Natural killer cell (primary cell): Measurements from ENCODE around the gene LRP1B. TPM values are rescaled to one million over a fixed set of nuclear protein-coding genes. Genes with fewer than 3 reads are reported as not detected.

Experiments
- ATAC-seq, 3 donors: fragments of 150-1000 bp in 2 of 3; fragments of 200-7000 bp in 1 of 3; cut with Tn5 transposase; 1 replicate in 1 of 3; 2 replicates in 2 of 3; pipeline ENCODE4 v1.10.0; 2021; ENCODE audit warnings: mild to moderate bottlenecking in 2 of 3, moderate library complexity in 2 of 3
- DNase-seq, 2 donors: peaks; one replicate each; pipeline versions ENCODE4 v3.0.0 to v3.0.0-alpha.2; 2013 to 2021; ENCODE audit warnings: mixed read lengths in 1 of 2
- H3K27ac ChIP-seq: one replicate; pipeline ENCODE4 v1.5.1; 2013; ENCODE audit warnings: mild to moderate bottlenecking, low read length
- H3K27me3 ChIP-seq: one replicate; pipeline ENCODE4 v1.6.1; 2013; ENCODE audit warnings: low read length; ENCODE audit not compliant: control insufficient read depth, insufficient read depth
- H3K36me3 ChIP-seq: one replicate; pipeline ENCODE4 v1.6.1; 2013; ENCODE audit warnings: low read length; ENCODE audit not compliant: control insufficient read depth, insufficient read depth
- H3K4me1 ChIP-seq: one replicate; pipeline ENCODE4 v1.6.1; 2013; ENCODE audit warnings: low read length; ENCODE audit not compliant: control insufficient read depth, insufficient read depth
- H3K4me3 ChIP-seq: one replicate; pipeline ENCODE4 v1.5.1; 2013; ENCODE audit warnings: low read length
- H3K9me3 ChIP-seq: one replicate; pipeline ENCODE4 v1.6.1; 2013; ENCODE audit warnings: low read length; ENCODE audit not compliant: control insufficient read depth, insufficient read depth
- H3K27ac Mint-ChIP-seq, 2 donors: one replicate each; pipeline ENCODE4 v1.8.0; 2022; ENCODE audit warnings: mild to moderate bottlenecking in 2 of 2, mixed read lengths in 2 of 2, moderate library complexity in 1 of 2
- H3K27me3 Mint-ChIP-seq, 2 donors: one replicate each; pipeline ENCODE4 v1.8.0; 2022; ENCODE audit warnings: low read depth in 2 of 2, mixed read lengths in 2 of 2
- H3K36me3 Mint-ChIP-seq: one replicate; pipeline ENCODE4 v1.8.0; 2022; ENCODE audit warnings: mixed read lengths
- H3K4me1 Mint-ChIP-seq, 2 donors: one replicate each; pipeline ENCODE4 v1.8.0; 2022; ENCODE audit warnings: mixed read lengths in 2 of 2
- H3K4me3 Mint-ChIP-seq: one replicate; pipeline ENCODE4 v1.8.0; 2022; ENCODE audit warnings: mild to moderate bottlenecking, moderate library complexity, mixed read lengths
- H3K9me3 Mint-ChIP-seq, 2 donors: one replicate each; pipeline ENCODE4 v1.8.0; 2022; ENCODE audit warnings: mixed read lengths in 2 of 2
- CTCF ChIP-seq: fragments of 200-600 bp; IDR thresholded peaks from one replicate; pipeline ENCODE4 v1.8.0; 2022; ENCODE audit warnings: antibody characterized with exemption
- WGBS: methylation state at CpG from one replicate; pipeline ENCODE4 v1.1.7; 2013; ENCODE audit warnings: missing lambda C conversion rate; ENCODE audit not compliant: insufficient coverage; 5-methylcytosine and 5-hydroxymethylcytosine counted together
- intact Hi-C: fragments of 100-400 bp; cut with micrococcal nuclease; formaldehyde crosslinking; loops from one replicate; pipeline ENCODE4 v1.14.2; 2022
- total RNA-seq, 4 donors: library from RNA; stranded (reverse); fragments of 120-200 nt in 1 of 4; gene quantifications; one replicate each; pipeline versions ENCODE4 v1.2.3 to v1.2.4, GENCODE V29; 2013 to 2022

The LRP1B gene
- total RNA-seq, 3 donors from 2014 or later (not counting 1 experiment from before 2014, with no cell fraction given) = 0.05 TPM; not detected in 2

GRCh38 chr2:142065156-142065555 lies 65.7 kb downstream of the LRP1B start:
- H3K4me1 Mint-ChIP-seq = no peaks in the 10 kb centered on the region
- no peak overlapping the region for H3K4me3 Mint-ChIP-seq
- H3K4me3 ChIP-seq = no peak overlapping the region
- intact Hi-C loops = no loop called here
- no peaks in the 10 kb centered on the region for H3K36me3 Mint-ChIP-seq
- no peak for ATAC-seq
- H3K9me3 ChIP-seq = no peaks in the 10 kb centered on the region
- H3K27me3 ChIP-seq = no peaks in the 10 kb centered on the region
- TF ChIP-seq CTCF = no peak
- H3K4me1 ChIP-seq = no peaks in the 10 kb centered on the region
- DNase-seq = no peak
- WGBS = 100% methylated on average over 1 of the region's 1 CpG
- H3K27ac Mint-ChIP-seq = no peak overlapping the region
- peaks cover 4 to 7% of the 10 kb centered on the region in 2 donors for H3K9me3 Mint-ChIP-seq
- H3K36me3 ChIP-seq = no peaks in the 10 kb centered on the region
- no peak overlapping the region for H3K27ac ChIP-seq
- H3K27me3 Mint-ChIP-seq = no peaks in the 10 kb centered on the region

GRCh38 chr2:142061733-142062132 lies 69.1 kb downstream of the LRP1B start:
- H3K9me3 ChIP-seq = no peaks in the 10 kb centered on the region
- Mint-ChIP-seq H3K27me3 (no peaks in the 10 kb centered on the region), H3K4me3 (no peak overlapping the region), H3K4me1 (no peaks in the 10 kb centered on the region), H3K9me3 (peaks cover 7 to 9% of the 10 kb centered on the region in 2 donors), H3K36me3 (no peaks in the 10 kb centered on the region), H3K27ac (no peak overlapping the region)
- ATAC-seq (no peak), DNase-seq (no peak)
- intact Hi-C loops = no loop called here
- no peaks in the 10 kb centered on the region for H3K36me3 ChIP-seq
- no peaks in the 10 kb centered on the region for H3K27me3 ChIP-seq
- H3K4me3 ChIP-seq = no peak overlapping the region
- TF ChIP-seq CTCF = no peak
- H3K27ac ChIP-seq = no peak overlapping the region
- H3K4me1 ChIP-seq = no peaks in the 10 kb centered on the region
- no CpG with 5 or more reads among the region's 1 CpG for WGBS

GRCh38 chr2:142058149-142058548 lies 72.7 kb downstream of the LRP1B start:
- no peak for TF ChIP-seq CTCF

GRCh38 chr2:142056784-142057183 lies 74.0 kb downstream of the LRP1B start:
- intact Hi-C loops = no loop called here
- H3K27ac ChIP-seq = no peak overlapping the region
- no peaks in the 10 kb centered on the region for H3K9me3 ChIP-seq
- H3K4me1 ChIP-seq = no peaks in the 10 kb centered on the region
- H3K27ac Mint-ChIP-seq = no peak overlapping the region
- 90% methylated on average over 3 of the region's 3 CpGs for WGBS
- ATAC-seq (no peak), DNase-seq (no peak)
- H3K27me3 ChIP-seq = no peaks in the 10 kb centered on the region
- H3K4me3 ChIP-seq = no peak overlapping the region
- H3K4me1 Mint-ChIP-seq = no peaks in the 10 kb centered on the region
- H3K36me3 Mint-ChIP-seq = no peaks in the 10 kb centered on the region
- H3K27me3 Mint-ChIP-seq = no peaks in the 10 kb centered on the region
- H3K36me3 ChIP-seq = no peaks in the 10 kb centered on the region
- H3K4me3 Mint-ChIP-seq = no peak overlapping the region
- H3K9me3 Mint-ChIP-seq = peaks cover 13 to 19% of the 10 kb centered on the region in 2 donors
- no peak for TF ChIP-seq CTCF

More at GRCh38 chr2:142058149-142058548, 72.7 kb downstream of the LRP1B start:
- no peaks in the 10 kb centered on the region for H3K4me1 Mint-ChIP-seq
- no peaks in the 10 kb centered on the region for H3K36me3 Mint-ChIP-seq
- DNase-seq (no peak), ATAC-seq (no peak)
- WGBS = 72% methylated on average over 4 of the region's 4 CpGs
- H3K9me3 Mint-ChIP-seq = peaks cover 10 to 15% of the 10 kb centered on the region in 2 donors
- Histone ChIP-seq H3K4me1 (no peaks in the 10 kb centered on the region), H3K27me3 (no peaks in the 10 kb centered on the region), H3K36me3 (no peaks in the 10 kb centered on the region), H3K4me3 (no peak overlapping the region), H3K27ac (no peak overlapping the region), H3K9me3 (no peaks in the 10 kb centered on the region)
- intact Hi-C loops = no loop called here
- no peak overlapping the region for H3K27ac Mint-ChIP-seq
- no peak overlapping the region for H3K4me3 Mint-ChIP-seq
- H3K27me3 Mint-ChIP-seq = no peaks in the 10 kb centered on the region
